Smooth muscle cell (in vitro differentiated cells): ENCODE data around the gene RBMS3. TPM values are rescaled to one million over a fixed set of nuclear protein-coding genes. Genes with fewer than 3 reads are reported as not detected.

ENCODE experiments used
- DNase-seq: peaks from one replicate; lab custom pipeline; 2025; ENCODE audit not compliant: unreplicated experiment; lab: John Stamatoyannopoulos, UW
- H2AFZ ChIP-seq: fragments of 200-600 bp; sonication (generic); 2 replicates; pipeline ENCODE4 v1.6.0; 2016; ENCODE audit warnings: antibody characterized with exemption, low read depth, mild to moderate bottlenecking
- H3F3A ChIP-seq: fragments of 200-600 bp; sonication (generic); 2 replicates; pipeline ENCODE4 v1.6.0; 2017; ENCODE audit warnings: antibody characterized with exemption, low read depth
- H3K27ac ChIP-seq: fragments of 200-600 bp; sonication (generic); 2 replicates; pipeline ENCODE4 v1.5.1; 2016; ENCODE audit warnings: low read depth, mild to moderate bottlenecking
- H3K27me3 ChIP-seq: fragments of 200-600 bp; sonication (generic); 2 replicates; pipeline ENCODE4 v1.6.1; 2016; ENCODE audit warnings: low read depth, mild to moderate bottlenecking
- H3K36me3 ChIP-seq: fragments of 200-600 bp; sonication (generic); 2 replicates; pipeline ENCODE4 v1.5.1; 2016; ENCODE audit warnings: low read depth
- H3K4me1 ChIP-seq: fragments of 200-600 bp; sonication (generic); 2 replicates; pipeline ENCODE4 v1.5.1; 2016; ENCODE audit warnings: low read depth
- H3K4me2 ChIP-seq: fragments of 200-600 bp; sonication (generic); 2 replicates; pipeline ENCODE4 v1.6.0; 2016; ENCODE audit warnings: mild to moderate bottlenecking
- H3K4me3 ChIP-seq: fragments of 200-600 bp; sonication (generic); 2 replicates; pipeline ENCODE4 v1.5.1; 2016; ENCODE audit warnings: mild to moderate bottlenecking
- H3K79me2 ChIP-seq: fragments of 200-600 bp; sonication (generic); 2 replicates; pipeline ENCODE4 v1.6.0; 2016; ENCODE audit warnings: low read depth, mild to moderate bottlenecking
- H3K9ac ChIP-seq: fragments of 200-600 bp; sonication (generic); 2 replicates; pipeline ENCODE4 v1.6.0; 2016; ENCODE audit warnings: low read depth
- H3K9me3 ChIP-seq: fragments of 200-600 bp; sonication (generic); replicated peaks from 2 replicates; pipeline ENCODE4 v1.5.1; 2016; ENCODE audit warnings: low read depth
- H4K20me1 ChIP-seq: fragments of 200-600 bp; sonication (generic); 2 replicates; pipeline ENCODE4 v1.6.0; 2016; ENCODE audit warnings: low read depth
- CTCF ChIP-seq: fragments of 200-600 bp; sonication (generic); IDR thresholded peaks from 2 replicates; pipeline ENCODE4 v1.5.1; 2017; ENCODE audit warnings: borderline replicate concordance, mild to moderate bottlenecking, antibody characterized with exemption; ENCODE audit not compliant: insufficient read depth, poor library complexity, severe bottlenecking
- WGBS: methylation state at CpG from one replicate; pipeline ENCODE4 v1.1.7; 2016; ENCODE audit warnings: low lambda C conversion rate; 5-methylcytosine and 5-hydroxymethylcytosine counted together
- polyA plus RNA-seq: library from polyadenylated mRNA; unstranded; fragments of >200 nt; fragmentation: Nextera tagmentation; extraction: Ambion mirVana; gene quantifications from 2 replicates; pipeline ENCODE4 v1.2.1, GENCODE V29; 2016
- total RNA-seq: library from RNA; depleted of rRNA; stranded (reverse); fragments of >200 nt; gene quantifications from 2 replicates; pipeline ENCODE4 v1.2.3, GENCODE V29; 2014

The RBMS3 gene
- total and polyA plus RNA-seq, 2 experiments from 2014 or later: 42.9 to 50.6 TPM

DNA sequence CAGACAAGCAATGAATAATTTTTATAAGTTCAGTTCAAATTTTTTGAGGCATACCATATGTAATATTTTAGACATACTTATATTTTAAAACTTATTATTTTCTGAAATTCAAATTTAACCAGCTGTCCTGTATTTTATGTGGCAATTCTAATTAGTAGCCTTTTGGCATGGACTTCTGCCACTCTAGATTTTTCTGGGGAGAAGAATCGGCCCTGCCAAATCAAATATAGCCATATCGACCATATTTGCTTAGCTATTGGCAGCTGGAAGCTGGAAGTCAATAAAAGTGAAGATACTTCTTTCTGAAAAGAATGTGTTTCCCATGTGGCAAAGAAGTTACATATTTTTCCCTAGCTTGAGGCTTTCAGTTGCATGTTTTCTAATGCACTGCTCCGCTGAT lies 9.4 kb upstream of the RBMS3 start:
- no peak for TF ChIP-seq CTCF
- no peak overlapping the region for H3K27ac ChIP-seq

GRCh38 chr3:29274667-29275066 lies 6.2 kb upstream of the RBMS3 start:
- no peak for TF ChIP-seq CTCF
- Histone ChIP-seq H3F3A (no peaks in the 10 kb centered on the region), H2AFZ (no peak overlapping the region), H3K27ac (no peak overlapping the region), H3K4me1 (no peaks in the 10 kb centered on the region), H3K4me2 (no peak overlapping the region), H4K20me1 (no peaks in the 10 kb centered on the region), H3K79me2 (peaks cover 19% of the 10 kb centered on the region), H3K4me3 (no peak overlapping the region), H3K27me3 (no peaks in the 10 kb centered on the region), H3K9me3 (no peaks in the 10 kb centered on the region), H3K36me3 (no peaks in the 10 kb centered on the region), H3K9ac (no peak overlapping the region)
- WGBS: 97% methylated on average over 3 of the region's 3 CpGs
- no peak for DNase-seq

More for the DNA sequence above, 9.4 kb upstream of the RBMS3 start:
- no peaks in the 10 kb centered on the region for H3F3A ChIP-seq
- H3K79me2 ChIP-seq: no peaks in the 10 kb centered on the region
- H3K4me3 ChIP-seq: no peak overlapping the region
- DNase-seq: no peak
- H2AFZ ChIP-seq: no peak overlapping the region
- H3K9me3 ChIP-seq: no peaks in the 10 kb centered on the region
- H3K36me3 ChIP-seq: no peaks in the 10 kb centered on the region
- H3K9ac ChIP-seq: no peak overlapping the region
- H4K20me1 ChIP-seq: no peaks in the 10 kb centered on the region
- 96% methylated on average over 3 of the region's 3 CpGs for WGBS
- H3K4me1 ChIP-seq: no peaks in the 10 kb centered on the region
- H3K27me3 ChIP-seq: no peaks in the 10 kb centered on the region
- no peak overlapping the region for H3K4me2 ChIP-seq

DNA sequence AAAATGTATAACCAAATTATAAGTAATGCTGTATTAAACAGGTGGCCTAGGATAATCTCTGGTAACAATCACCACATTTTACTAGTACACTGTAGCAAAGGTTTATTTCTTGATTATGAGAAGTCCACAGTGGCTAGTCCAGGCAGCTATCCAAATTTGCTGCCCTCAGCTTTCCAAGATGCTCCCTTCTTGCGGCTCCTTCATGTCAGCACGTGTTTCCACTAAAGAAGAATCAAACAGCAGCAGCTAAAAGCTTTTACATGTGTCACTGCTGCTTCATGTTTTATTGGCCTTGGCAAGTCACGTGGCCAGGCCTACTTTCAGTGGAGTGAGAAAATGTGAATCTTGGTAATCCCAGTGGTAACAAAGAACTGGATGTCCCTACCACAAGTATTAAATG lies 5.6 kb upstream of the RBMS3 start:
- Histone ChIP-seq H2AFZ (peak overlapping the region; percentile 45), H3K4me3 (no peak overlapping the region), H3F3A (no peaks in the 10 kb centered on the region), H3K9ac (no peak overlapping the region), H3K27ac (no peak overlapping the region), H3K4me2 (no peak overlapping the region), H3K79me2 (peaks cover 24% of the 10 kb centered on the region), H3K27me3 (no peaks in the 10 kb centered on the region), H3K4me1 (no peaks in the 10 kb centered on the region), H3K9me3 (no peaks in the 10 kb centered on the region), H4K20me1 (no peaks in the 10 kb centered on the region), H3K36me3 (no peaks in the 10 kb centered on the region)
- DNase-seq: no peak
- TF ChIP-seq CTCF: no peak
- WGBS: 41% methylated on average over 3 of the region's 3 CpGs

DNA sequence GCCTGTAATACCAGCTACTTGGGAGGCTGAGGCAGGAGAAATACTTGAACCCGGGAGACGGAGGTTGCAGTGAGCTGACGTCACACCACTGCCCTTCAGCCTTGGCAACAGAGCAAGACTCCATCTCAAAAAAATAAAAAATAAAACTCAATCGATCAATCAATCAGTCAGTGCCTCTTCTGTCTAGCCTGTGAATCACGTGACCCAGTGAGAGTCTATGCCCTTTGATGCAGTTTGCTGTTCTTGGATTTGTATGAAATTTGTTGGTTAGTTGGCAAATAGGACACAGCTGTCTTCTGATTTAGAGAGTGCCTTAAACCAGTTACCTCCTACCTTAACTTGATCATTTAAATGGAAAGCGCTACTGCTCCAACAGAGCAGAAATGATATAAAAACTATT lies 3.6 kb upstream of the RBMS3 start:
- TF ChIP-seq CTCF: no peak
- Histone ChIP-seq H3K79me2 (peaks cover 35% of the 10 kb centered on the region), H3K9ac (no peak overlapping the region), H3K27ac (no peak overlapping the region), H3K9me3 (no peaks in the 10 kb centered on the region), H3K4me1 (peaks cover 4% of the 10 kb centered on the region), H3K4me2 (no peak overlapping the region), H3K36me3 (no peaks in the 10 kb centered on the region), H3K27me3 (no peaks in the 10 kb centered on the region), H4K20me1 (no peaks in the 10 kb centered on the region), H2AFZ (no peak overlapping the region), H3F3A (peaks cover 7% of the 10 kb centered on the region), H3K4me3 (no peak overlapping the region)
- DNase-seq: no peak
- 99% methylated on average over 6 of the region's 6 CpGs for WGBS
